Upper lobe of left lung (tissue), 4 donors: ENCODE results near the gene RAI1.
A peak's percentile ranks its signal among the peaks of the same experiment; 100 is the strongest.

Experiments
- EP300 ChIP-seq, 4 donors: sonication (generic); formaldehyde crosslinking; IDR thresholded peaks; one replicate each; pipeline ENCODE4 v1.5.1; 2017; ENCODE audit warnings: antibody characterized with exemption in 4 of 4, control low read depth in 2 of 4
- POLR2A ChIP-seq, 4 donors: fragments of 450-650 bp; IDR thresholded peaks; one replicate each; pipeline ENCODE4 v1.5.1; 2016 to 2017; ENCODE audit warnings: antibody characterized with exemption in 4 of 4, mild to moderate bottlenecking in 2 of 4
- TF ChIP-seq, protein P1 (sequence below), 6 experiments: fragments of 450-650 bp in 4 of 6; fragments of 200-600 bp in 2 of 6; sonication (generic) in 2 of 6; IDR thresholded peaks; one replicate each; pipeline ENCODE4 v1.5.1; 2016 to 2019; ENCODE audit warnings: antibody characterized with exemption in 6 of 6

GRCh38 chr17:17774009-17774881 lies 93.0 kb downstream of the RAI1 start:
- TF ChIP-seq, protein P1, sequence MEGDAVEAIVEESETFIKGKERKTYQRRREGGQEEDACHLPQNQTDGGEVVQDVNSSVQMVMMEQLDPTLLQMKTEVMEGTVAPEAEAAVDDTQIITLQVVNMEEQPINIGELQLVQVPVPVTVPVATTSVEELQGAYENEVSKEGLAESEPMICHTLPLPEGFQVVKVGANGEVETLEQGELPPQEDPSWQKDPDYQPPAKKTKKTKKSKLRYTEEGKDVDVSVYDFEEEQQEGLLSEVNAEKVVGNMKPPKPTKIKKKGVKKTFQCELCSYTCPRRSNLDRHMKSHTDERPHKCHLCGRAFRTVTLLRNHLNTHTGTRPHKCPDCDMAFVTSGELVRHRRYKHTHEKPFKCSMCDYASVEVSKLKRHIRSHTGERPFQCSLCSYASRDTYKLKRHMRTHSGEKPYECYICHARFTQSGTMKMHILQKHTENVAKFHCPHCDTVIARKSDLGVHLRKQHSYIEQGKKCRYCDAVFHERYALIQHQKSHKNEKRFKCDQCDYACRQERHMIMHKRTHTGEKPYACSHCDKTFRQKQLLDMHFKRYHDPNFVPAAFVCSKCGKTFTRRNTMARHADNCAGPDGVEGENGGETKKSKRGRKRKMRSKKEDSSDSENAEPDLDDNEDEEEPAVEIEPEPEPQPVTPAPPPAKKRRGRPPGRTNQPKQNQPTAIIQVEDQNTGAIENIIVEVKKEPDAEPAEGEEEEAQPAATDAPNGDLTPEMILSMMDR (IDR thresholded peaks at IDR 0.05): peak in 4 of 6 experiments; percentile 36 to 61 (median 54)
- TF ChIP-seq POLR2A (IDR thresholded peaks at IDR 0.05) (no peak), EP300 (IDR thresholded peaks at IDR 0.05) (no peak)
